NCI-H748 (cell line): Measurements from ENCODE around the gene WDR17.
"Not testable (repeated sequence)": the region's sequence is repeated elsewhere in the genome, so short reads cannot be mapped to it uniquely, and the experiment has no call there.

Experiments
- DNase-seq: peaks from one replicate; lab custom pipeline; 2025; ENCODE audit not compliant: unreplicated experiment; lab: John Stamatoyannopoulos, UW

Gene WDR17

DNA sequence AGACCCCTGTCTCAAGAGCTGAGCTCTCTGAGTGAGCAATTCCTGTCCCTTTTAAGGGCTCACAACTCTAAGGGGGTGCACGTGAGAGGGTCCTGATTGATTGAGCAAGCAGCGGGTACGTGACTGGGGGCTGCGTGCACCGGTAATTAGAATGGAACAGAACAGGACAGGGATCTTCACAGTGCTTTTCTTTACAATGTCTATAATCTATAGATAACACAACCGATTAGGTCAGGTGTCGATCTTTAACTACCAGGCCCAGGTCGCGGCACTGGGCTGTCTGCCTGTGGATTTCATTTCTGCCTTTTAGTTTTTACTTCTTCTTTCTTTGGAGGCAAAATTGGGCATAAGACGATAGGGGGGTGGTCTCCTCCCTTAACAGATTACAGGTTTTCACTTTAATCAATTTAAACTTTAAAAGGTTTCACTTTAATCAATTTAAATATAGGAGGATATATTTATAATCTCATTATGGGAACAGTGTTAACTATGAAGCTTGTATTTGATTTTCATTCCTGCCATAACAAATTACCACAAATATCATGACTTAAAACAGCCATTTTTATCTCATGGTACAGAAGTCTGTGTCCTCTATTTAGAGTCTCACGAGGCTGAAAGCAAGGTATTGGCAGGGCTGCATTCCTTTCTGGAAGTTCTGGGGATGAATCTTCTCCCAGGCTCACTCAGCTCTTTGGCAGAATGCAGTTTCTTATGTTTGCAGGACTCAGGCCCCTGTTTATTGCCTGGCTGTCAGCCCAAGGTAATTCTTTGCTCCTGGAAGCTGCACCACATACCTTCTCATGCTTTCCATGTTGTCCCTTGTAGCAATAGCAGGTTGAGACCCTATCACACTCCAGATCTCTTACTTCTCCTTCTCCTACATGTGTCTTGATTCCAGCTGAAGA, 124.5 kb downstream of the WDR17 start:
- DNase-seq: no peak

DNA sequence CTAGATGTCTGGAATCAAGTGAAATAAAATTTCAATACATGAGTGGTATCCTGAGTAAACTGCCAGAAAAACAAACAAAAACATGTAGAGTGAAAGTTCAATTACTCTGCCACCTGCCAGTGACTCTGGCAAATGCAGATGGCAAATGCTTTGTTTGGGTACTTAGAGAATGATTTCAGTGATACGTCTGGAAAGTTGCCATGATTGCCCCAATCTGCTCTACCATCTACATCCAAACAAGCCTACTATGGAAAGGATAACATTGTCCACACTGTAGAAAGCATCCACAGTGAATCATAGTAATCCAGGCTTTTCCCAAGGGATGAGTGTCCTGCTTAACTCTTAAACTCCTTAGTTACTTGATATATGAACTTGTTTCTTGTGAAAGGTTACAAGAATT, 126.3 kb downstream of the WDR17 start:
- DNase-seq: peak; percentile 92

DNA sequence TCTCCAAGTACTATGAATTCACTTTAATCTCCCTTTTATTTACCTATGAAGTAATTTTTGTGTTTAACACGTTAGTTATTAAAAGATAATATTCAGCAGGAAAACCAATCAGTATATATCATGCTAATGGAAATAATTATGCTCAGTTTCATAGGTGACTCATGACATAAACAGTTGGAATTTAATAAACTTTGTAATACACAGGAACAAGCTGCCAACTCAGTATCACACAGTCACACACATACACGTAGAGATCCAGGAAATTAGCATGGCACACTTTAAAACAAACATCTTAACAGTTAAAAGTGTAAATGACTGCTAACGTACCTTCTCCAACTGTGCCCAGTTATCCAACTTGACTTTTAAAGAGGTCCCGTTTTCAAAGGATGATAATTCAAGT, 127.5 kb downstream of the WDR17 start:
- no peak for DNase-seq

DNA sequence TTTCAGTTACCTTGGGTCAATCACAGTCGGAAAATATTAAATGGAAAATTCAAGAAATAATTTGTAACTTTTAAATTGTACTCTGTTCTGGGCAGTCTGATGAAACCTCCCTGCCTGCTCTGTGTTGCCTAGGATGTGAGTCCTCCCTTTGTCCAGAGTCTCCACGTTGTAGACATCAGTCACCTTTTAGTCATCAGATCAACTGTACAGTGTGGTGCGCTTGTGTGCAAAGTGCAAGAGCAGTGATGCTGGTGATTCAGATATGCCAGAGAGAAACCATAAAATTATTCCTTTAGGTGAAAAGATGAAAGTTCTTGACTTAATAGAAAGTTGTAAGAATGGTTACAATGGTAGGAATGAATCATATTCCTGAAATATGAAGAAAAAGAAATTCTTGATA, 128.3 kb downstream of the WDR17 start:
- no peak for DNase-seq

DNA sequence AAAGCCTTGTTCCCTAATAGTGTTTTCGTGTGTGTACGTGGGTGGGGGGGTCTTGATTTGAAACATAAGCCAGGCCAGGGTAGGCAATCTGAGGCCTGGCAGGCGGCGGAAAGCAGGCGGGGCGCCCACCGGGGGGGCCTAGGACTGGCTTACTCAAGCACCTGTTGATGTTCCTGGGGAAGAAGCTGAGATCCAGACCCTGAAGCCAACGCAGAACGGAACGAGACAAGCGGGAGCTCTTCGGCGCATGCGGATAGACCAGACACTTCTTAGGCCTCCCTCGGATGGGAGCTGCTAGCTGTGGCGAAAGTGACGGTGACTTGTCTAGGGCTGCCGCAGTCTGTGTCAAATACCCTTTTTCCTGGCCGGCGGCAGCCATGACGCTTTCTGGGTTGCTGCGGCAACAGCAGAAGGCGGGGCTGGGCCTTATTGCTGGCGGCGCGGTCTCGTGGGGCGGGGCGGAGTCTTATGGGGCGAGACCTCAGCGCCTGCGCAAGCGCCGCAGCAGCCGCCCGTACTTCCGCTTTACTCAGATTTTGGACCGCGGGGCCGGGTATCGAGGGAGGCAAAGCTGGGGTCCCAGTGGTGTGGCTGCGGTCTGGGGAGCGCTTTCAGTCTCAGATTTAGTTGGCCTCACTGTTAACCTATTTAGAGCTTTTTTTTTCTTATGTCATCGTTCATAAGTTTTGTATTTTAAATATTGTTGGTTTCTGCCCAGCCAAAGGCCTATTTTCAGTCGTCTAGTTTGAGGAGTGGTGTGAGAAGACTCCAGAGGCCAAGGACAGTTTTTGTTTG, 129.7 kb downstream of the WDR17 start, which contains the start of gene SPATA4:
Gene SPATA4 (minus strand): TSS at position 402 of the 795 bp plus-strand sequence. CDS start 23 bp downstream, at position 379.
- DNase-seq: peak; percentile 93

DNA sequence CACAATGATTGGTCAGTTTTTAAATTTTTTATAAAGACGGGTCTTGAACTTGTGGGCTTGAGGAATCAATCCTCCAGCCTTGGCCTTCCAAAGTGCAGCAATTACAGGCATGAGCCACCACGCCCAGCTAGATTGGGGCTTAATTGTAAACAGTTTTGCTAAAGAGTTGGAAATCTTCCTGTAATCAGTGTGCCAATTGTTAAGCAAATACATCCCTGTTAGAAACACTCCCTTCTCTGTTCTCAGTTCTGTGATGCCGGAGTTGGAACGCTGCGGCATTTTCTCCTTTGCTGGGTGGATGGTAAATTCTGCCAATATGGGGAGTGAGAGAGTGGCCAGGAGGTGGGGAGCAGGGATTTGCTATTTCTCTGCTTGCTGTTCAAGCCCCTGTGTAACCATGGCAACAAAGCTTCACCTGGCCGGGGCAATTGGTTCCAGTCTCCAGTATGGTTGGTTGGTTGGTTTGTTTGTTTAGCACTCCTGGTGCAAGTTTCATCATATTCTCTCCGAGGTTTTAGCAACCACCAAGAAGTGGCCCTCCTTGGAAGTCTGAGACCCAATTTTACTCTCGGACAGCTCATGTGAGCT, 132.8 kb downstream of the WDR17 start:
- peak; percentile 80 for DNase-seq

DNA sequence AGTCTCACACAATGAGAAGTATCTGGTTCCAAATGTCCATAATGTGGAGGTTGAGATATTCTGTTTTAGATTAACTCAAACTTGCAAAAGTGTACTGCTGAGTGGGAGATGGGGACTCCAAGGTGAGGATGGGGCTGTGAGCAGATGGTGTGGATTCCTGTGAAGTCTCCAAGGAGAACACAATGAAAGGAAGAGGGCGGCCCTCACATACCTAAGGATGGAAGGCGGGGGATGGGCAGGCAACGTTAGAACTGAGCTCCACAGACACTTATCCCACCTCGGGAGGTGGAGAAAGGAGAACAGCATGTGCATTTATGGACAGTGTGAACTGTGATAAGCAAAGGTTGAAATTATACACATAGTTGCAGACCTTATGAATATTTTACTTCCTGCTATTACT, 139.7 kb downstream of the WDR17 start:
- DNase-seq: no peak

DNA sequence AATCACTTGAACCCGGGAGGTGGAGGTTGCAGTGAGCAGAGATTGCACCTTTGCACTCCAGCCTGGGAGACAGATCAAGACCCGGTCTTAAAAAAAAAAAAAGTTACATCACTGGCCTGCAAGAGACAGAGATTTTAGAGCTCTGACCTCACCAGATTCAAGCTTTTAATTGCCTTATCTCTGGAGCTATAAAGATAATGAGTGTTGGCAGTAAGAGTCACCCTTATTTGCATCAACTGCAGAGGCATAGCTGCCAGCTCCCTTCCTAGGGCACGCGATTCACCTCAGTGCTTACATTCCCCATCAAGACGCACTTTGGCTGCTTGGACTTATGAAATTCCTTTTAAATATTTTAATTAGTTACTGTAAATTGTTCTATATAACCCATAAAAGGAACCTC, 142.2 kb downstream of the WDR17 start:
- DNase-seq: no peak

DNA sequence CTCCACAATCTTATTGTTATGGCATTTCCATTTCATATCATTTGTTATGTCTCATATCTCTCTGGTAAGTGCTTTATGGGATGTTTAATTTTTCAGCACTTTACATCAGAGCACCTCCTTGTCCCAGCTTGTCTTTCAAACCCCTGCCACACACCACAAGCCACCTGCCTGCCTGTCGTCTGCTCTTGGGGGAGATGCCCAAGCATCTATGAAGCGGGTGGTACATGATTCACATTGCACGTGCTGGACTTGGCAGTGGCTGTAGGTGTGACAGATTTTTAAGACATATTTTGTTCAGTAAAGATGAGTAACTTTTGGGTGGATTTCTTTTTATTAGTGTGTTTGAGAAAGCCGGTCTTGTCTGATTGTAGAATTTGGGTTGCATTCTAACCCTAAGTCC, 143.9 kb downstream of the WDR17 start:
- DNase-seq: no peak

DNA sequence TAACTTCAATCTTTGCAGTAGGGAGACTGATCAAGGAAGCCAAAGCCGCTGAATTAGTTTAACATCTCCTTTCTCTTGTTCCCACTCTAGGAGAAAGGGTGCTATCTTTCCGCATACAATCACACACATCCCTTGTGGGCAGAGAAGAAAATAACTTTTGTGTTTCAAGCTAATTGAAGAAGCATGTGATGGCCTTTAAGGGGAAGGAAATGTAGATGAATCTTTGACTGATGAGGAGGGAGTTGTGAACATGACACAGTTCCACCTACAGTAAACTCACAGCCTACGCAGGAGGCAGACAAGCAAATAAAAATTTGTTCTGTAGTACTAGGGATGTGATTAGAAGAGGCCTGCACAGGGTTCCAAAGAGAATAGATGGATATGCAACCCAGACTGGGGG, 144.5 kb downstream of the WDR17 start:
- DNase-seq: no peak

DNA sequence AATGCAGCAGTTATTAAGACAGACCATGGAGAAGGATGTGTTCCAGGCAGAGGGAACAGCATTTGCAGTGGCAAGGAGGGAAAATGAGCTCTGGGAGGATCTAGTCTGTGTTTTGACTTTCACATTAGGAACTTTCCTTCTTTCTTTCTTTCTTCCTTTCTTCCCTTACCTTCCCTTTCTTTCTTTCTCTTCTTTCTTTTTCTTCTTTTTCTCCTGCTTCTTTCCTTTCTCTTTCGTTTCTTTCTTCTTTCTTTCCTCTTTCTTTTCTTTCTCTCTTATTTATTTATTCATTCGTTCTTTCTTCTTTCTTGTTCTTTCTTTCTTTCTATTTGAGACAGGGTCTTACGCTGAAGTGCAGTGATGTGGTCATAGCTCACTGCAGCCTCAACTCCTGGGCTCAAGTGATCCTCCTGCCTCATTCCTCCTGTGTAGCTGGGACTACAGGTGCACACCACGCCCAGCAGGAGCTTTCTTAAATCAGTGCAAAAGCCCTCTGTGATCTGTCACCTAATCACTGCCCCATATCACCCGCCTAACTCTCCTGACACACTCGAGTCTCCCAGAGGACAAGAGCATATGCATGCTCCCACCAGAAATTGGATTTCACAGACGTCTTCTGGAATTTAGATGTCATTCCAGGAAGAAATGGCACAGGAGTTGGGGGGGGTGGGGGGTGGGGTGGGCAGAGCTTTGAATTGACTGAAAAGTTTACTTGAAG, 145.1 kb downstream of the WDR17 start:
- DNase-seq: no peak

DNA sequence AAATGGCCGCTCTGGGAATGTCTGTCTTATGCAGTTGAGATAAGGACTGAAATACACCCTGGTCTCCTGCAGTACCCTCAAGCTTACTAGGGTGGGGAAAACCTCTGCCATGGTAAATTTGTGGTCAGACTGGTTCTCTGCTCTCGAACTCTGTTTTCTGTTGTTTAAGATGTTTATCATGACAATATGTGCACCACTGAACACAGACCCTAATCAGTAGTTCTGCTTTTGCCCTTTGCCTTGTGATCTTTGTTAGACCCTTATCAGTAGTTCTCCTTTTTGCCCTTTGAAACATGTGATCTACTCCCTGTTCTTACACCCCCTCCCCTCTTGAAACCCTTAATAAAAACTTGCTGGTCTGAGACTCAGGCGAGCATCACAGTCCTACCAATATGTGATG, 146.7 kb downstream of the WDR17 start:
- DNase-seq: not testable (repeated sequence)

DNA sequence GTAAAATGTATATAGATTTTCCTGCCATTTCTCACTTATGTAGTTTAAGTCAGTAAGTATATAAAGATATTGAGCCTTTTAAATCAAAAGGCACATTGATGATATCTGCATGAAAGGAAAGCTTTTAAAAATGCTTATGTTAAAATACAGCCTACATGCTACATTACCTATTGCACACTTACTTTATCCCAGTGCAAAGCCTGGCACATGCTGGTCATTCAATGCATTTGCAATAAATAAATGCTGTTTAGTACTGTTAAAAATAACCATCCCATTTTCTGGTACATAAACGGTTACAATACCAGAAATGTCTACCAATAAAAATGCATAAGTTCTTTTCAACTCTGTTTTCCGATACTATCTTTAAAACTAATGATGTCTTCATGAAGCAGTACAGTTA, 151.9 kb downstream of the WDR17 start:
- peak; percentile 15 for DNase-seq

DNA sequence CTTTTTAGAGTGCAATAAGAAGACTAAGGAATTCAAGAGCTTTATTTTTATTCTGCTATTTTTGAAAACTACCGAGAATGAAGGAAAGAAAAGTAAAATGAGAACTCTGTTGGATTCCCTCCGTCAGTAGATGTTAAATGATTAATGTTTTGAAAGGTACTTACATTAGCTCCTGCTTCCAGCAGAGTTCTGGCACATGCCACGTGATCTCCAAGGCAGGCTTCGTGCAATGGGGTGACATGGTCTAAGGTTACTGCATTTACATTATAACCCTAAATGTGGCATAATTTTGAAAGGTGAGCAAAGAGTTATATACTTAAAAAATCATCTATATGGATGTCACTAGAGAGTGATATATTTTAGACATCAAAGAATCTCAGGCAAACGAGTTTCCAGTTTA, 156.5 kb downstream of the WDR17 start:
- DNase-seq: no peak

DNA sequence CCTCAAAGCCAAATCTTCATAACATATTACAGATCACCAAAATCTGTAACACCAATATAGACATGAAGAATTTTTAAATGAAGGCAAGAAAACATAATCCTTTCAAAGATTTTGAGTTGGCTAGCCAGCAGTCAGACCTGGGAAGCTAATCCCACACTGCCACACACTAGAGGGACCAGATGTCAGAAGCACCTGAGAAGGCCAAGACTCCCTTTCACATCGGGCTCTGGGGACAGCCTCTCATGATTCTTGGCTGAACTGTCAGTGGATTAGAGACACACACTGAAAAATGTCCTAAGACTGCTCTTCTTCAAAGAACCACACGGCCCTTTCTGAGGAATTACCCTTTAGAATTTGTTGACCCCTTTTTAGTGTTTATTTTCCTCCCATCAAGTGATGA, 157.9 kb downstream of the WDR17 start:
- no peak for DNase-seq

DNA sequence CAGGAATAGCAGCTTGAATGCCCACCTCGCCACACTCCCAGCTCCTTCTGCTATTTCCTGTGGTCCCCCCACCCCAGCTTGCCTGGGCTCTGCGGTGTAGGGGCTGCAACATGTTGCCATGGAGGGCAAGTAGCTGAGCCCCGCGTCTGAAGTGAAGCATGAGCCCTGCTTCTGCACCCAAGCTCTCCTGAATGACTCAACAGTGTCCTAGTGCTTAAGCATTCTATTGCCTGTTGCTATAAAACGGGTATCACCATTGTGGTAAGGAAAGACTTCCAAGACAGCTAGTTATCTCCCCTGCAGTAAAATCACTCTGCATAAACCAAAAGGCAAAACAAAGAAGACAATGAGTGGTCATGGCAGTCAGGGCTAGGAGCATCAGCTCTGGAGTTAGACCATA, 161.1 kb downstream of the WDR17 start:
- no peak for DNase-seq

DNA sequence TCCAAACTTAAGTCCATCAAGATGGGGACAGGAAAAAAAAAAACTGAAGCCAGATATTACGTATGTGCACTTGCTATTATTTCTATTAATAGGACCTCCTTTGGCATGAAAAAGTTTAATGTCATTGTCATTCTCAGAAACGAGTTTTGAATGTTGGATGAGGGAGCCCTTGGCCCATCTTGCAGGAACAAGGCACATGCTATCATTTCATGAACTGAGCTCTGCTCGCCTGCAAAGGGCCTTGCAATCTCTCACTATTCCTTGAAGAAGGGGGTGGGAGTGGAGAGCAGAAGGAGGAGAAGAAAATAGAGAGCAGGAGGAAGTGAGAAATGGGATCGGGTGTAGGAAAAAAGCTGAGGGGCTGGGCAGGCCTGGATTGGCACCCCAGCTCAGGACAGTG, 164.0 kb downstream of the WDR17 start:
- DNase-seq: no peak
